ENCODE data around the gene HS3ST1.
"Not testable (repeated sequence)": the region's sequence is repeated elsewhere in the genome, so short reads cannot be mapped to it uniquely, and the experiment has no call there.

HS3ST1 gene

DNA sequence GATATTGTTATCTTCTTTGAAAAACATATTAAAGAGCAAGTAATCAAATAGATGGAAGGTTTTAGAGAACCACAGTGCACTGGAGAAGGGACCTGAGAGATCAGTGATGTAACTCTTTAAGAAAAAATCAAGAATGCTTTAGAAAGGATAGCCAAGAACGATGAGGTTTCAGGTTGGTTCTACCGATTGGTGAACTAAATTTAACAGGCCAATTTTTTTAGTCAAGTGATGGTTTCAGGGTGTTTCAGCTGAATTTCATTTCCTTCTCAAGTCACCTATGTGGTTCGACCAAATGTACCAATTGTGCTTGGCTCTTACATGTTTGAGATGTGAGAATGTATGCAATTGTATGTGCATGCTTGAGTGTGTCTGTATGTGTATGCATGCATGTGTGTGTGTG, 26.5 kb downstream of the HS3ST1 start:
- TF ChIP-seq, protein P1, sequence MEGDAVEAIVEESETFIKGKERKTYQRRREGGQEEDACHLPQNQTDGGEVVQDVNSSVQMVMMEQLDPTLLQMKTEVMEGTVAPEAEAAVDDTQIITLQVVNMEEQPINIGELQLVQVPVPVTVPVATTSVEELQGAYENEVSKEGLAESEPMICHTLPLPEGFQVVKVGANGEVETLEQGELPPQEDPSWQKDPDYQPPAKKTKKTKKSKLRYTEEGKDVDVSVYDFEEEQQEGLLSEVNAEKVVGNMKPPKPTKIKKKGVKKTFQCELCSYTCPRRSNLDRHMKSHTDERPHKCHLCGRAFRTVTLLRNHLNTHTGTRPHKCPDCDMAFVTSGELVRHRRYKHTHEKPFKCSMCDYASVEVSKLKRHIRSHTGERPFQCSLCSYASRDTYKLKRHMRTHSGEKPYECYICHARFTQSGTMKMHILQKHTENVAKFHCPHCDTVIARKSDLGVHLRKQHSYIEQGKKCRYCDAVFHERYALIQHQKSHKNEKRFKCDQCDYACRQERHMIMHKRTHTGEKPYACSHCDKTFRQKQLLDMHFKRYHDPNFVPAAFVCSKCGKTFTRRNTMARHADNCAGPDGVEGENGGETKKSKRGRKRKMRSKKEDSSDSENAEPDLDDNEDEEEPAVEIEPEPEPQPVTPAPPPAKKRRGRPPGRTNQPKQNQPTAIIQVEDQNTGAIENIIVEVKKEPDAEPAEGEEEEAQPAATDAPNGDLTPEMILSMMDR (conservative IDR thresholded peaks at IDR 0.05): no peak
- H3K27ac ChIP-seq: no peak overlapping the region

- TF ChIP-seq, protein P1 (conservative IDR thresholded peaks at IDR 0.05): no peak
- H3K27ac ChIP-seq: no peak overlapping the region
Measured at GRCh38 chr4:11399461-11399971, 29.2 kb downstream of the HS3ST1 start.

DNA sequence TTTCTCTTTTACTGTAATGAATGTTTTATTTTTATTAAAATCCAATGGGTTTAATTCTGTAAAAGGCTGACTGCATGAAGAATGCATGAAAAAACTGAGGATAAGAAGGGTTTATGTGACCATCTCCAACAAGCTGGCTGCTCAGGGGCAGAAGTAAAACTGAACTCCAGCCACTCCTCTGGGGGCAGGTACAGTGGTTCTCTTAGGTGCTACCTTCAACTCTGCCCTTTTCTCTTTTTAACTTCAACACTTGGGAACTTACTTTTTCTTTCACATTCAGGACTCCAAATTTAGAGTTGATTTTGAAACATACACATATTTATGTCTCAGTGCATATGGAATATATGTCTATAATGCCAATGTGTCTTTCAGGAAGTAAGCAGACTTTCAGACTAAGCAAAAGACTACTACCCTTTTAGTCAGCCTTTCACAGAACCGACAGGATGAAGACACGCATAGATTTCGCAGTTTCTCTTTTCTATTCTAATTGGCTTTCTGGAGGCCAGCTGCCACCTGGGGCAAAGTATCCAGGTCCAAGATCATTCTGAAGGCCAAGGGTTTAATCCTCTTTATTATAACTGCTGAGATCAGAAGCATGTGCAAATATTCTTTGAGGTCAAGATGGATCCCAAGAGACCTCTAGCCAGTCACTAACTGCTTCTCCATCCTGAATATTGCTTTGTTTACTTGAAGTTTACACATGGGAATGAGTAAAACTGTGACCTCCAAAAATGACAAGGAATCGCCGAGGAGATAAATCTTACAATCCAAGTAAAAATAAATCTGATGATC, 30.7 kb downstream of the HS3ST1 start:
- TF ChIP-seq, protein P1 (conservative IDR thresholded peaks at IDR 0.05): no peak
- H3K27ac ChIP-seq: no peak overlapping the region

- TF ChIP-seq, protein P1 (conservative IDR thresholded peaks at IDR 0.05): no peak
- no peak overlapping the region for H3K27ac ChIP-seq
Measured at GRCh38 chr4:11397146-11397545, 31.5 kb downstream of the HS3ST1 start.

GRCh38 chr4:11393551-11393950, 35.1 kb downstream of the HS3ST1 start:
- no peak overlapping the region for H3K27ac ChIP-seq
- TF ChIP-seq, protein P1 (conservative IDR thresholded peaks at IDR 0.05): no peak

- H3K27ac ChIP-seq: not testable (repeated sequence)
Measured at GRCh38 chr4:11384072-11384471, 44.6 kb downstream of the HS3ST1 start.

DNA sequence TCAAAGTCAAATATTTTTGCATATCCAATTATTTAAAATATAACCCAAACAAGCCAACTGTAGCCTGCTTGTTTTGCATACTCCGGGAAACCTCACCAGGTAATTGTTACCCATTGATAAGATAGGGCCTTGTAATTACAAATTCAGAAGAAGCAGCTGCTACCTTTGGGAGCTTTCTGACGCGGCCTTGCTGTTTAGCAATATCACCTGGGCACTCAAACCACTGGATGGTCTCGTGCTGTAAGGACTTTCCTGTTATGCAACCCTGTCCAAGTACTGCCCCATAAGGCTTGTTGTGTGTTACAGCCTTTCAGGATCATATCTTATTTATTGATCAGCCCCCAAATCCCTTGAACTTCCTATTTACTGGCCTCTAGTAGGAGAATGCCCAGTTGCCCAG, 52.1 kb downstream of the HS3ST1 start:
- H3K27ac ChIP-seq: no peak overlapping the region
- TF ChIP-seq, protein P1 (conservative IDR thresholded peaks at IDR 0.05): no peak

DNA sequence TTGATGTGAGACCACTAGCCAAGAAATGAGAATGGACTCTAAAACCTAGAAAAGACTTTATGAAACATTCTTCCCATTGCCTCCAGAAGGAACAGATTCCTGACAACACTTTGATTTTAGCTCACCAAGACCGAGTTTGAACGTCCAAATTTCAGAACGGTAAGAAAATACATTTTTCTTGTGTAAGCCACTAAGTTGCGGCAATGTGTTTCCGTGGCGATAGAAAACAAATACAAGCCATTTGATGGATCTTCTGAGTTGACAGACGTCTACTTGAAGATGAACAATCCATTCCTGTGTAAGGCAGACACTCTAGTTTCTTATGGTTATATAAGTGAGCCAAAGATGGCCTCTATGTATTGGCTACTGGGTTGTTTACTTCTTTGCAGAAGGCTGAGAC, 52.5 kb downstream of the HS3ST1 start:
- no peak overlapping the region for H3K27ac ChIP-seq
- TF ChIP-seq, protein P1 (conservative IDR thresholded peaks at IDR 0.05): no peak
